Astrocyte (in vitro differentiated cells and primary cell): Measurements from ENCODE around the gene IPO4.

Experiments
- CTCF ChIP-seq: IDR thresholded peaks from 2 replicates; pipeline ENCODE4 v1.5.1; 2011; ENCODE audit warnings: low read depth, mild to moderate bottlenecking, inconsistent platforms, low read length, moderate library complexity; ENCODE audit not compliant: insufficient read depth
- EZH2 ChIP-seq: IDR thresholded peaks from 2 replicates; pipeline ENCODE4 v1.6.1; 2012; ENCODE audit warnings: mild to moderate bottlenecking, low read length, inconsistent platforms; ENCODE audit not compliant: insufficient read depth

DNA sequence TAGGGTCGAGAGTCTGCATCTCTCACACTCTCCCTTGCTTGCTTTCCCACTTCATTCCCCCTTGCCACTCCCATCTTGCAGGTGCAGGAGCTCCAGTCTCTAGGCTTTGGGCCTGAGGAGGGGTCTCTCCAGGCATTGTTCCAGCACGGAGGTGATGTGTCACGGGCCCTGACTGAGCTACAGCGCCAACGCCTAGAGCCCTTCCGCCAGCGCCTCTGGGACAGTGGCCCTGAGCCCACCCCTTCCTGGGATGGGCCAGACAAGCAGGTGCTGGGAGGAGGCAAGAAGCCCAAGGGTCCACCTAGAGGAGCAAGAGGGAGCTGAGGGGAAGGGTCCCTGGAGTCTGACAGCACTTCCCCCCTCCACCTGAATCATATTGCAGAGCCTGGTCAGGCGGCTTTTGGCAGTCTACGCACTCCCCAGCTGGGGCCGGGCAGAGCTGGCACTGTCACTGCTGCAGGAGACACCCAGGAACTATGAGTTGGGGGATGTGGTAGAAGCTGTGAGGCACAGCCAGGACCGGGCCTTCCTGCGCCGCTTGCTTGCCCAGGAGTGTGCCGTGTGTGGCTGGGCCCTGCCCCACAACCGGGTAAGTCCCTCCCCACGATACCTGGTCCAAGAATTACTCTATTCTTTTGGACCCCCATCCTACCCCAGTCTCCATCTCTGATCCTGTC lies 37.1 kb downstream of the IPO4 start:
- TF ChIP-seq EZH2 (no peak), CTCF (no peak)
